ENCODE data around the gene TAS2R43. TPM values are rescaled to one million over a fixed set of nuclear protein-coding genes. Genes with fewer than 3 reads are reported as not detected.

The TAS2R43 gene
- total RNA-seq: 0.30 and 0.47 TPM in 2 replicates
- long read RNA-seq: 0 reads

- no peak for TF ChIP-seq CTCF (conservative IDR thresholded peaks at IDR 0.05)
- Mint-ChIP-seq H3K9me3 (no peaks in the 10 kb centered on the region), H3K36me3 (ENCODE audit: low read depth) (peaks cover 16% of the 10 kb centered on the region), H3K27ac (ENCODE audit: unreplicated experiment) (no peak within 1 kb of the TSS), H3K4me1 (no peaks in the 10 kb centered on the region), H3K4me3 (no peak within 1 kb of the TSS), H3K27me3 (ENCODE audit: low read depth) (no peaks in the 10 kb centered on the region)
- no peak for DNase-seq (ENCODE audit: low read depth, low spot score)
Measured at GRCh38 chr12:11092128-11092527, at the start of gene TAS2R43. Gene TAS2R43, minus strand, starts transcription at chr12:11092313. Its CDS starts 84 bp downstream, at chr12:11092229.

- H3K4me3 Mint-ChIP-seq: no peak overlapping the region
- peaks cover 12% of the 10 kb centered on the region for H3K36me3 Mint-ChIP-seq (ENCODE audit: low read depth)
Measured at GRCh38 chr12:11136075-11136474, 44.0 kb upstream of the TAS2R43 start.

GRCh38 chr12:11134305-11134704, 42.2 kb upstream of the TAS2R43 start, which contains the start of gene TAS2R30:
Gene TAS2R30, minus strand, starts transcription at chr12:11134644. Its CDS starts 400 bp downstream, at chr12:11134244.
- no peak for DNase-seq (ENCODE audit: low read depth, low spot score)
- Mint-ChIP-seq H3K9me3 (no peaks in the 10 kb centered on the region), H3K36me3 (ENCODE audit: low read depth) (peaks cover 2% of the 10 kb centered on the region), H3K27ac (ENCODE audit: unreplicated experiment) (peak within 1 kb of the TSS; percentile 23), H3K27me3 (ENCODE audit: low read depth) (no peaks in the 10 kb centered on the region), H3K4me3 (no peak within 1 kb of the TSS), H3K4me1 (peaks cover 12% of the 10 kb centered on the region)
- TF ChIP-seq CTCF (conservative IDR thresholded peaks at IDR 0.05): no peak

More at GRCh38 chr12:11136075-11136474, 44.0 kb upstream of the TAS2R43 start:
- H3K27ac Mint-ChIP-seq (ENCODE audit: unreplicated experiment): no peak overlapping the region
- no peak for DNase-seq (ENCODE audit: low read depth, low spot score)
- H3K27me3 Mint-ChIP-seq (ENCODE audit: low read depth): no peaks in the 10 kb centered on the region
- TF ChIP-seq CTCF (conservative IDR thresholded peaks at IDR 0.05): no peak
- peaks cover 3% of the 10 kb centered on the region for H3K9me3 Mint-ChIP-seq
- peaks cover 12% of the 10 kb centered on the region for H3K4me1 Mint-ChIP-seq

- no peak overlapping the region for H3K4me3 Mint-ChIP-seq
- H3K36me3 Mint-ChIP-seq (ENCODE audit: low read depth): peaks cover 1% of the 10 kb centered on the region
- H3K27ac Mint-ChIP-seq (ENCODE audit: unreplicated experiment): no peak overlapping the region
- TF ChIP-seq CTCF (conservative IDR thresholded peaks at IDR 0.05): no peak
- no peaks in the 10 kb centered on the region for H3K9me3 Mint-ChIP-seq
- no peak for DNase-seq (ENCODE audit: low read depth, low spot score)
- no peaks in the 10 kb centered on the region for H3K27me3 Mint-ChIP-seq (ENCODE audit: low read depth)
- H3K4me1 Mint-ChIP-seq: peaks cover 12% of the 10 kb centered on the region
Measured at GRCh38 chr12:11133816-11134215, 41.7 kb upstream of the TAS2R43 start.

GRCh38 chr12:11133162-11133561, 41.0 kb upstream of the TAS2R43 start:
- no peak for DNase-seq (ENCODE audit: low read depth, low spot score)
- no peak overlapping the region for H3K27ac Mint-ChIP-seq (ENCODE audit: unreplicated experiment)
- peaks cover 3% of the 10 kb centered on the region for H3K36me3 Mint-ChIP-seq (ENCODE audit: low read depth)
- TF ChIP-seq CTCF (conservative IDR thresholded peaks at IDR 0.05): no peak
- H3K4me1 Mint-ChIP-seq: peaks cover 12% of the 10 kb centered on the region
- H3K27me3 Mint-ChIP-seq (ENCODE audit: low read depth): no peaks in the 10 kb centered on the region
- no peaks in the 10 kb centered on the region for H3K9me3 Mint-ChIP-seq
- no peak overlapping the region for H3K4me3 Mint-ChIP-seq
